ENCODE results near the gene FBH1.
"Not testable (repeated sequence)": the region's sequence is repeated elsewhere in the genome, so short reads cannot be mapped to it uniquely, and the experiment has no call there.

The FBH1 gene

DNA sequence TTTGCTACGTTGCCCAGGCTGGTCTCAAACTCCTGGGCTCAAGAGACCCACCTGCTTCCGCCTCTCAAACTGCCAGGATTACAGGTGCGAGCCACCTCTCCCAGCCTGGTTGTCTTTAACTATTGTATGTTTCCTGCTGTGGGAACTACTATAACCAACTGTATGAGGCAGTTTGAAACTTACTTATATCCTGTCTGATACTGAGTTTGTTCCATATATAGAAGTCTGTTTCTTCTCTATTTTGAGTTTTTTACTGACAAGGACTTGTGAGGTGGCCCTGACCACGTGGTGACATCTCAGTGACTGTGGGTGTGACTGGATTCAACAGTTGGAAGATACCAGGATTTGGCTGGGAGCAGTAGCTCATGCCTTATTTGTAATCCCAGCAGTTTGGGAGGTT is 14.2 kb downstream of the FBH1 start:
- DNase-seq, result no peak

- no peak for DNase-seq
Observed at GRCh38 chr10:5905854-5906507, 15.9 kb downstream of the FBH1 start.

- DNase-seq, result no peak
Observed at GRCh38 chr10:5906651-5907050, 16.6 kb downstream of the FBH1 start.

- not testable (repeated sequence) for DNase-seq
Observed at GRCh38 chr10:5908676-5909075, 18.6 kb downstream of the FBH1 start.

- DNase-seq, result no peak
Observed at GRCh38 chr10:5910323-5911100, 20.5 kb downstream of the FBH1 start.

DNA sequence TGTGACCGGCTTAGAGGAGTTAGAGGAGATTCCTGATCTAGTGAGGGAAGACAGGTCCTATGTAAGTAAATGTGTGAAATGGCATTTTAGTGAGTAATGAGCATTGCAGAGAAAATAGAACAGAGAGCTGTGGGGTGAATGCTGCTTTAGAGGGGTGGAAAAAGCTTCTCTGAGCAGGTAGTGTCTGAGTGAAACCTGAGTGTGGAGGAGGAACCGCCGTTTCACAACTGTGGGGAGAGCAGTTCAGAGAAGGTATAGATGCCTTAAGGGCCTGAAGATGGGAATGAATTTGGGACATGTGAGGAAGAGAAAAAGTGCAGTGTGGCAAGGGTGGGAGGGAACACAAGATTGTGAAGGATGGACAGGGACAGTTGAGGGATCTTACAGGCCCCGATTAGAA is 21.6 kb downstream of the FBH1 start:
- DNase-seq, result no peak

DNA sequence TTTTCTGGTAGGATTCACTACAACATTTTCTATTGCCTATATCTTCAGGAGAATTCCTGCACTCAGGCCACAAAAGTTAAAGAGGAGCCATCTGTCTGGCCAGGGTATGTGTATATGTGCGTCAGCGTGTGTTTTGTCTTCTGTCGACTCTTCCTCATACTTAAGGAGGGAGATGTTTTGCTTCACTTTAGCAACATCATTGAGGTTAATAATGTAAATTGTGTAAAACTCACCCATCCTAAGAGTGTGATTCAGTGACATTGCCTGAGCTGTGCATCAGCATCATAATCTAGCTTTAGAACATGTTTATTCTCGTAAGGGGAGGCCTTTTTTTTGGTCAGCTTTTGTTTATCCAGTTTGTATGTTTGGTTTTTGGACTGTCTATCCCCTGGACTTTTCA is 23.7 kb downstream of the FBH1 start:
- DNase-seq, result no peak

- no peak for DNase-seq
Observed at GRCh38 chr10:5915451-5915850, 25.4 kb downstream of the FBH1 start.

- DNase-seq, result no peak
Observed at GRCh38 chr10:5917305-5917704, 27.3 kb downstream of the FBH1 start.

DNA sequence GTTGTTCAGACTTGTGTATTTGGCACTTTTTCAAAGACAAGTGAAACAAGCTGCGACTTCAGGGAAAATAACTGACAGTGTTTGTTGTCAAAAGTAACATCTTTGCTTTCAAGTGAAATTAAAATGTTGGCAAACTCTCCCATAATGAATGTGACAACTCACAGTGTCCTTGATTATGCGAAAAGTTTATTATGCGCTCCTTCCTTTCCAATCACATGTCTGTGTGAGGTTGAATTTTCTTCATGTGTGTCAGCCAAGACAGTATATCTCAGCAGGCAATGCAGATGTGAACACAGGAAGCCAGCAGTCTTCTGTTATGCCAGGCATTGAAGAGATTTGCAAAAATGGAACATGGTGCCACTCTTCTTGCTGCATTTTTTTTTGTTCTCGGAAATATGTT is 28.7 kb downstream of the FBH1 start:
- DNase-seq, result no peak

DNA sequence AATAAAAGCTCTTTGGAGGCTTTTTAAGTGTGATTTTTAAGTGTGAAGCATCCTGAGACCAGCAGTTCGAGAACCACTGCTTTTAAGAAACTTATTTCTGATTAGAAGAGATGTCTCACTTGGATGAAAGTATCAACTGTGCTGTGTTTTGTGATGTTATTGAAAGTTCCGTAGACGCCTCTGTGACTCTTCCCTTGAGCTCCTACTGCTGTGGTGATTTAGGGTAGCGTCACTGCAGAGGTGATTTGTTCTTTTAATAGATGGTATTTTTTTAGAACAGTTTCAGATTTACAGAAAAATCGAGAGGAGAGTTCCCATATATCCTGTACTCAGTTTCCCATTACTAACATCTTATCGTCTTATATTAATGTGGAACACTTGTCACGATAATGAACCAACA is 29.5 kb downstream of the FBH1 start:
- no peak for DNase-seq

GRCh38 chr10:5921746-5922145 is 31.7 kb downstream of the FBH1 start:
- DNase-seq, result no peak

- DNase-seq, result no peak
Observed at GRCh38 chr10:5924889-5925288, 34.8 kb downstream of the FBH1 start.

DNA sequence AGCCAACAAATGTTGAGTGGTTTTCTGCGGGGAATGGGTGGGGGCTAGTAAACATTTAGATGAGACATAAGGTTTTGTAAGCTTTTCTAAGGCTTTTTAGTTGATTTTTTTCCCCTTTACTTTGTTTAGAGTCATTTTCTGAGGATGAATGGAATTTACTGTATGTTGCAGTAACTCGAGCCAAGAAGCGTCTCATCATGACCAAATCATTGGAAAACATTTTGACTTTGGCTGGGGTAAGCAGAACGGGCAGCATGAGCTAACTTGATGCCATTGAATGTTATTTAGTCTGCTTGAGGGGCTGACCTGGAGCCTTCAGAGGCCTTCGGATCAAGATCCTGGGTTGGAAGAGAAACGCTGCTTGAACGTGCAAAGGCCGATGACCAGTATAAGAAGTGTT is 37.3 kb downstream of the FBH1 start:
- no peak for DNase-seq

- no peak for DNase-seq
Observed at GRCh38 chr10:5929442-5929841, 39.4 kb downstream of the FBH1 start.

- DNase-seq, result no peak
Observed at GRCh38 chr10:5930272-5930671, 40.2 kb downstream of the FBH1 start.

- DNase-seq, result no peak
Observed at GRCh38 chr10:5932345-5932744, 42.3 kb downstream of the FBH1 start.

- no peak for DNase-seq
Observed at GRCh38 chr10:5933909-5934546, 44.0 kb downstream of the FBH1 start.

- DNase-seq, result no peak
Observed at GRCh38 chr10:5935628-5936027, 45.6 kb downstream of the FBH1 start.

DNA sequence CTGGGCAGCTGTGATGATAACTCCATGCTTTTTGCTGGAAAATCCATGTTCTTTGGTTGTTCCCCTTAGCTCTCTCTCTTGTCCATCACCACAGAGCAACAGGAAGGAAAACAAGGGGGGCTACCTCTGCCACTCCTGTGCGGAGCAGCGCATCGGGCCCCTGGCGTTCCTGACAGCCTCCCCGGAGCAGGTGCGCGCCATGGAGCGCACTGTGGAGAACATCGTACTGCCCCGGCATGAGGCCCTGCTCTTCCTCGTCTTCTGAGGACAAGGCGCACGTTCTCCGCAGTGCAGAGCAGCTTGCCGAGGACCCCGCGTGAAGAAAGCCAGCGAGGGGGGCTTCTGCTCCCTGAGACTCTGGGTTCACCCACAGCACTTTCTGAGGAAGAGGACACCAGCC is 47.0 kb downstream of the FBH1 start:
- no peak for DNase-seq

GRCh38 chr10:5938291-5938690 is 48.2 kb downstream of the FBH1 start:
- DNase-seq, result no peak

- DNase-seq, result no peak
Observed at GRCh38 chr10:5940807-5941218, 50.8 kb downstream of the FBH1 start.

DNA sequence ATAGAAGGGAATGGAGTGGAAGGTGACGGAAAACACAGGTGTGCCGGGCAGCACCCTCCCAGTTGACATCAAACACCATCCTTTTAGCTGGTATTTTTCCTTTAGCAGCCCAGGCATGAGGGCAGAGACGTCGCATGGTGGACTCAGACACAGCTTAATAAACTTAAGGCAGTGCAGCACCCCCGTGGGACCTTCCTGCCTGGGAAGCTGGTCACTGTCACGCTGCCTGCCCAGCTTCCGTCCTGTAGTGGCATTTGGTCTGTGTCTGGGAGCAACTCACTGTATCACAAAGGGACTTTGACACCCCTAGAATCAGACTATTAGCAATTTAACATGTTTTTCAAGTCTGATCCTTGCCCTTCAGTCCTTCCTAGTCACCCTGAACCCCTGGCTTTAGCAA is 51.5 kb downstream of the FBH1 start:
- DNase-seq, result no peak

- no peak for DNase-seq
Observed at GRCh38 chr10:5942001-5942400, 52.0 kb downstream of the FBH1 start.

All from activated CD4-positive, alpha-beta T cell treated with anti-CD3 and anti-CD28 coated beads, Interleukin-2, amount 50 U/mL, for 1 hour (primary cell).